Chondrocyte (in vitro differentiated cells): ENCODE data around the gene TTC27. TPM values are rescaled to one million over a fixed set of nuclear protein-coding genes. Genes with fewer than 3 reads are reported as not detected.

ENCODE experiments used
- DNase-seq: peaks from one replicate; pipeline ENCODE4 v3.0.0; 2021; ENCODE audit warnings: mixed read lengths, low spot score
- H3K27ac Mint-ChIP-seq: one replicate; pipeline ENCODE4 v1.8.0; 2021; ENCODE audit warnings: mild to moderate bottlenecking, moderate library complexity, mixed read lengths; ENCODE audit not compliant: unreplicated experiment
- H3K27me3 Mint-ChIP-seq: 2 replicates; pipeline ENCODE4 v1.8.0; 2021; ENCODE audit warnings: low read depth, mixed read lengths
- H3K36me3 Mint-ChIP-seq: 2 replicates; pipeline ENCODE4 v1.8.0; 2021; ENCODE audit warnings: low read depth, mixed read lengths
- H3K4me1 Mint-ChIP-seq: 2 replicates; pipeline ENCODE4 v1.8.0; 2021; ENCODE audit warnings: low read depth, mild to moderate bottlenecking, mixed read lengths
- H3K4me3 Mint-ChIP-seq: one replicate; pipeline ENCODE4 v1.8.0; 2021; ENCODE audit warnings: mild to moderate bottlenecking, moderate library complexity, mixed read lengths; ENCODE audit not compliant: unreplicated experiment
- H3K9me3 Mint-ChIP-seq: 2 replicates; pipeline ENCODE4 v1.8.0; 2021; ENCODE audit warnings: low read depth, mixed read lengths
- CTCF ChIP-seq: fragments of 200-600 bp; sonication (generic); IDR thresholded peaks from 2 replicates; pipeline ENCODE4 v1.5.0; 2021; ENCODE audit warnings: antibody characterized with exemption, mild to moderate bottlenecking, moderate library complexity
- total RNA-seq: library from RNA; stranded (reverse); gene quantifications from 3 replicates; pipeline ENCODE4 v1.2.1, GENCODE V29; 2021

TTC27 gene
- total RNA-seq, 1 donor from 2014 or later = 13.5 TPM

GRCh38 chr2:32732912-32733472, 105.1 kb downstream of the TTC27 start:
- TF ChIP-seq CTCF = no peak
- DNase-seq = no peak
- H3K4me1 Mint-ChIP-seq = peaks cover 16% of the 10 kb centered on the region
- no peak overlapping the region for H3K27ac Mint-ChIP-seq
- no peaks in the 10 kb centered on the region for H3K27me3 Mint-ChIP-seq
- no peak overlapping the region for H3K4me3 Mint-ChIP-seq
- no peaks in the 10 kb centered on the region for H3K9me3 Mint-ChIP-seq
- H3K36me3 Mint-ChIP-seq = peaks cover 5% of the 10 kb centered on the region

- no peak for TF ChIP-seq CTCF
- no peaks in the 10 kb centered on the region for H3K27me3 Mint-ChIP-seq
Measured at GRCh38 chr2:32735348-32735747, 107.5 kb downstream of the TTC27 start.

GRCh38 chr2:32738939-32739338, 111.1 kb downstream of the TTC27 start:
- Mint-ChIP-seq H3K27me3 (no peaks in the 10 kb centered on the region), H3K27ac (peak overlapping the region; percentile 53), H3K4me1 (peaks cover 33% of the 10 kb centered on the region), H3K9me3 (no peaks in the 10 kb centered on the region), H3K4me3 (no peak overlapping the region), H3K36me3 (peaks cover 5% of the 10 kb centered on the region)
- no peak for TF ChIP-seq CTCF
- DNase-seq = no peak

More at GRCh38 chr2:32735348-32735747, 107.5 kb downstream of the TTC27 start:
- H3K27ac Mint-ChIP-seq = no peak overlapping the region
- H3K9me3 Mint-ChIP-seq = no peaks in the 10 kb centered on the region
- peaks cover 29% of the 10 kb centered on the region for H3K4me1 Mint-ChIP-seq
- H3K36me3 Mint-ChIP-seq = peaks cover 5% of the 10 kb centered on the region
- H3K4me3 Mint-ChIP-seq = no peak overlapping the region
- DNase-seq = no peak

GRCh38 chr2:32739664-32740063, 111.8 kb downstream of the TTC27 start:
- Mint-ChIP-seq H3K4me1 (peaks cover 38% of the 10 kb centered on the region), H3K27ac (peak overlapping the region; percentile 83), H3K36me3 (peaks cover 6% of the 10 kb centered on the region), H3K27me3 (no peaks in the 10 kb centered on the region), H3K4me3 (no peak overlapping the region), H3K9me3 (no peaks in the 10 kb centered on the region)
- no peak for DNase-seq
- no peak for TF ChIP-seq CTCF

GRCh38 chr2:32741575-32741974, 113.7 kb downstream of the TTC27 start:
- no peak for TF ChIP-seq CTCF
- H3K27ac Mint-ChIP-seq = no peak overlapping the region
- H3K27me3 Mint-ChIP-seq = no peaks in the 10 kb centered on the region
- no peaks in the 10 kb centered on the region for H3K9me3 Mint-ChIP-seq
- peaks cover 6% of the 10 kb centered on the region for H3K36me3 Mint-ChIP-seq
- H3K4me1 Mint-ChIP-seq = peaks cover 35% of the 10 kb centered on the region
- DNase-seq = no peak
- no peak overlapping the region for H3K4me3 Mint-ChIP-seq
